Hepatocyte (in vitro differentiated cells): ENCODE results near the gene RAB38. TPM values are rescaled to one million over a fixed set of nuclear protein-coding genes. Genes with fewer than 3 reads are reported as not detected.
A peak's percentile ranks its signal among the peaks of the same experiment; 100 is the strongest.

Experiments
- DNase-seq: peaks from one replicate; pipeline ENCODE4 v3.0.0-alpha.2; 2016; ENCODE audit warnings: low spot score
- H2AFZ ChIP-seq: fragments of 200-600 bp; sonication (generic); 2 replicates; pipeline ENCODE4 v1.6.0; 2016; ENCODE audit warnings: antibody characterized with exemption, mild to moderate bottlenecking
- H3K27ac ChIP-seq: fragments of 200-600 bp; sonication (generic); 2 replicates; pipeline ENCODE4 v1.5.1; 2016; ENCODE audit warnings: mild to moderate bottlenecking
- H3K27me3 ChIP-seq: fragments of 200-600 bp; sonication (generic); 2 replicates; pipeline ENCODE4 v1.6.1; 2016
- H3K36me3 ChIP-seq: fragments of 200-600 bp; sonication (generic); replicated peaks from 2 replicates; pipeline ENCODE4 v1.5.1; 2016; ENCODE audit warnings: low read depth; ENCODE audit not compliant: insufficient read depth
- H3K4me1 ChIP-seq: fragments of 200-600 bp; sonication (generic); 2 replicates; pipeline ENCODE4 v1.5.1; 2016; ENCODE audit warnings: mild to moderate bottlenecking, moderate library complexity; ENCODE audit not compliant: insufficient read depth
- H3K4me2 ChIP-seq: fragments of 200-600 bp; sonication (generic); 2 replicates; pipeline ENCODE4 v1.6.0; 2016
- H3K4me3 ChIP-seq: fragments of 200-600 bp; sonication (generic); 2 replicates; pipeline ENCODE4 v1.5.1; 2016; ENCODE audit warnings: mild to moderate bottlenecking
- H3K79me2 ChIP-seq: fragments of 200-600 bp; sonication (generic); 2 replicates; pipeline ENCODE4 v1.6.0; 2017; ENCODE audit warnings: mild to moderate bottlenecking
- H3K9me2 ChIP-seq: fragments of 200-600 bp; sonication (generic); replicated peaks from 2 replicates; pipeline ENCODE4 v1.6.0; 2017; ENCODE audit warnings: mild to moderate bottlenecking; ENCODE audit not compliant: insufficient read depth
- H3K9me3 ChIP-seq: fragments of 200-600 bp; sonication (generic); 2 replicates; pipeline ENCODE4 v1.5.1; 2016; ENCODE audit warnings: low read depth, mild to moderate bottlenecking
- H4K20me1 ChIP-seq: fragments of 200-600 bp; sonication (generic); 2 replicates; pipeline ENCODE4 v1.6.0; 2016; ENCODE audit warnings: mild to moderate bottlenecking; ENCODE audit not compliant: insufficient read depth, poor library complexity, severe bottlenecking
- EZH2 ChIP-seq: fragments of 200-600 bp; sonication (generic); IDR thresholded peaks from 2 replicates; pipeline ENCODE4 v1.6.1; 2016; ENCODE audit warnings: antibody characterized with exemption, mild to moderate bottlenecking, borderline replicate concordance
- EZH2phosphoT487 ChIP-seq: fragments of 200-600 bp; sonication (generic); IDR thresholded peaks from one replicate; pipeline ENCODE4 v1.6.1; 2018; ENCODE audit warnings: antibody characterized with exemption, mild to moderate bottlenecking, low read depth, moderate library complexity; ENCODE audit not compliant: unreplicated experiment, severe bottlenecking
- WGBS: methylation state at CpG from one replicate; pipeline ENCODE4 v1.1.6; 2016; ENCODE audit warnings: low lambda C conversion rate; ENCODE audit errors: missing lambda C conversion rate; 5-methylcytosine and 5-hydroxymethylcytosine counted together
- polyA plus RNA-seq: library from polyadenylated mRNA; unstranded; fragments of >200 nt; fragmentation: Nextera tagmentation; extraction: Ambion mirVana; gene quantifications from 2 replicates; pipeline ENCODE4 v1.2.1, GENCODE V29; 2016
- total RNA-seq: library from RNA; depleted of rRNA; stranded (reverse); fragments of >200 nt; gene quantifications from 2 replicates; pipeline ENCODE4 v1.2.3, GENCODE V29; 2014
- TF ChIP-seq, protein P1 (sequence below): fragments of 200-600 bp; sonication (generic); IDR thresholded peaks from 2 replicates; pipeline ENCODE4 v1.5.1; 2016; ENCODE audit warnings: antibody characterized with exemption, mild to moderate bottlenecking; ENCODE audit not compliant: poor library complexity

Gene RAB38
- total and polyA plus RNA-seq, 2 experiments from 2014 or later: 14.6 to 14.8 TPM

GRCh38 chr11:88178191-88178590 lies 2.9 kb upstream of the RAB38 start:
- Histone ChIP-seq H2AFZ (no peak overlapping the region), H3K36me3 (no peaks in the 10 kb centered on the region), H4K20me1 (no peaks in the 10 kb centered on the region), H3K9me2 (no peaks in the 10 kb centered on the region), H3K79me2 (no peaks in the 10 kb centered on the region), H3K27ac (no peak overlapping the region), H3K4me2 (no peak overlapping the region), H3K4me3 (no peak overlapping the region), H3K4me1 (peaks cover 19% of the 10 kb centered on the region), H3K9me3 (no peaks in the 10 kb centered on the region), H3K27me3 (no peaks in the 10 kb centered on the region)
- no peak for TF ChIP-seq EZH2phosphoT487
- TF ChIP-seq EZH2: no peak
- TF ChIP-seq, protein P1, sequence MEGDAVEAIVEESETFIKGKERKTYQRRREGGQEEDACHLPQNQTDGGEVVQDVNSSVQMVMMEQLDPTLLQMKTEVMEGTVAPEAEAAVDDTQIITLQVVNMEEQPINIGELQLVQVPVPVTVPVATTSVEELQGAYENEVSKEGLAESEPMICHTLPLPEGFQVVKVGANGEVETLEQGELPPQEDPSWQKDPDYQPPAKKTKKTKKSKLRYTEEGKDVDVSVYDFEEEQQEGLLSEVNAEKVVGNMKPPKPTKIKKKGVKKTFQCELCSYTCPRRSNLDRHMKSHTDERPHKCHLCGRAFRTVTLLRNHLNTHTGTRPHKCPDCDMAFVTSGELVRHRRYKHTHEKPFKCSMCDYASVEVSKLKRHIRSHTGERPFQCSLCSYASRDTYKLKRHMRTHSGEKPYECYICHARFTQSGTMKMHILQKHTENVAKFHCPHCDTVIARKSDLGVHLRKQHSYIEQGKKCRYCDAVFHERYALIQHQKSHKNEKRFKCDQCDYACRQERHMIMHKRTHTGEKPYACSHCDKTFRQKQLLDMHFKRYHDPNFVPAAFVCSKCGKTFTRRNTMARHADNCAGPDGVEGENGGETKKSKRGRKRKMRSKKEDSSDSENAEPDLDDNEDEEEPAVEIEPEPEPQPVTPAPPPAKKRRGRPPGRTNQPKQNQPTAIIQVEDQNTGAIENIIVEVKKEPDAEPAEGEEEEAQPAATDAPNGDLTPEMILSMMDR: no peak
- WGBS: 94% methylated on average over 4 of the region's 4 CpGs
- DNase-seq: no peak

GRCh38 chr11:88175569-88176075 lies 379 bp upstream of the RAB38 start:
- H3K4me2 ChIP-seq: peak overlapping the region; percentile 96
- no peaks in the 10 kb centered on the region for H4K20me1 ChIP-seq
- peak overlapping the region; percentile 46 for H3K4me3 ChIP-seq
- peaks cover 19% of the 10 kb centered on the region for H3K4me1 ChIP-seq
- TF ChIP-seq EZH2 (no peak), EZH2phosphoT487 (no peak)
- TF ChIP-seq, protein P1: no peak
- peak overlapping the region; percentile 92 for H2AFZ ChIP-seq
- peak overlapping the region; percentile 92 for H3K27ac ChIP-seq
- no peaks in the 10 kb centered on the region for H3K27me3 ChIP-seq
- no peak for DNase-seq
- no peaks in the 10 kb centered on the region for H3K9me3 ChIP-seq
- no peaks in the 10 kb centered on the region for H3K9me2 ChIP-seq
- H3K79me2 ChIP-seq: peaks cover 17% of the 10 kb centered on the region
- WGBS: 6% methylated on average over 14 of the region's 15 CpGs
- H3K36me3 ChIP-seq: no peaks in the 10 kb centered on the region

DNA sequence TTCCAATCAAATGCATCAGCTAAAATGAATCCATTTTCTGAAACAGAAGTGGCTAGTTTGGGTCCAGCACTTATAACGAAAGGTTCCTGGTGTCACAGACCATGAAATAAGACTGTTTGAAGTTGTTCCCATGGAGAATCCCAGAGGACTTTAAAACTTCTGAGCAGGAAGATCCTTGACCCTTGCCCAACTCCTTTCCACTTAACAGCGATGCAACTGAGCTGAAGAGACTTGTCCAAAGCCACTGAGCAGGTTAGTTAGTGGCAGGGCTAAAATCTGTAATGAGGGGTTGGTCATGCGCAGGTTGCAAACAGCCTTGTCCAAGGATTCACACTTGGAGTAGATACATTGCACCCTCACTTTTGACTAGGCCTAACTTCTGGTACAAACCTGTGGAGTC lies 1.3 kb downstream of the RAB38 start:
- Histone ChIP-seq H3K9me3 (no peaks in the 10 kb centered on the region), H3K79me2 (peaks cover 20% of the 10 kb centered on the region), H3K4me2 (peak overlapping the region; percentile 96), H4K20me1 (no peaks in the 10 kb centered on the region), H3K4me3 (no peak overlapping the region), H3K27ac (peak overlapping the region; percentile 92), H3K4me1 (peaks cover 19% of the 10 kb centered on the region), H3K9me2 (no peaks in the 10 kb centered on the region), H3K36me3 (no peaks in the 10 kb centered on the region), H3K27me3 (no peaks in the 10 kb centered on the region), H2AFZ (no peak overlapping the region)
- TF ChIP-seq EZH2phosphoT487: no peak
- TF ChIP-seq, protein P1: no peak
- TF ChIP-seq EZH2: no peak
- WGBS: 70% methylated on average over 3 of the region's 3 CpGs
- peak; percentile 16 for DNase-seq
